NCI-H2107 (cell line): Measurements from ENCODE around the gene SMARCD1.

Experiments
- DNase-seq: peaks from one replicate; lab custom pipeline; 2025; lab: John Stamatoyannopoulos, UW

The SMARCD1 gene

GRCh38 chr12:50084775-50085614, at the start of gene SMARCD1:
Gene SMARCD1 (plus strand): TSS chr12:50085342. CDS start chr12:50085370, 28 bp downstream.
- DNase-seq, result peak; percentile 90

- DNase-seq, result no peak
Observed at GRCh38 chr12:50038336-50038735, 46.8 kb upstream of the SMARCD1 start.

GRCh38 chr12:50039151-50039835, 45.8 kb upstream of the SMARCD1 start:
- peak; percentile 24 for DNase-seq

GRCh38 chr12:50040657-50041056, 44.5 kb upstream of the SMARCD1 start:
- DNase-seq, result no peak

DNA sequence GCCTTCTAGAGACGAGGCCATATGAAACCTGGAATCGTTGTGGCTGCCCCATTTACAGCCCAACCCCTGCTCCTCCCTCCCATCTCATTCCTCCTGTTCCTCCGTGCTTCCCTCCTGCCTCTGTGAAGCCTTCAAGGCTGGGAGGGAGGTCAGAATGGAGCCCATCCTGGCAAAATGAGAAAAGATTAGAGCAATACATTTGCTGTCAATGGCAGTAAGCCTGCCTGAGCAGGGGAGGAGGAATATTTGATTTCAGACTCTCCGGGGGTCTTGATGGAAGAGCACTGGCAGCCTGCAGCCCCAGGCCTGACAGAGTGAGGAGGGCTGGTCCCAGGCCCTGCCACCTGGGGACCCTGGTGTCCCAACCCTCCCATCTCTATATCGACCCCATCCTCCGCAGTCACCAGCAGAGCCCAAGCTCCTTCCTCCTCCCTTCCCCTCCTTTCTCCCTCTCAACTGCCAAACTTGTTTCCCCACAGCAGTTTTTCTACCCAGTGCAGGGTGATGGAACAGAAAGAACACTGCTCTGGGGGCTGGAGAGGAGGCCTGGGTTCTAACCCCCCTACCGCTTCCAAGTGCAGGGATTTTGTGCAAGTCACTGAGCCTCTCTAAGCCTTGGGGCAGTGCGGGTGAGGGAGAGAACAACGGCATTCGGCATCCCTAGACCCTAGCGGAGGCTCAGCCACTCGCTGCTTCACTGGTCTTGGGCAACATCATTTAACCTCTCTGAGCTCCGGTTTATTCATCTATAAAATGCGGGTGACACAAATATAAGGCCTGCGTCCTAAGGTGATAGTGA, 43.9 kb upstream of the SMARCD1 start:
- DNase-seq, result no peak

- DNase-seq, result no peak
Observed at GRCh38 chr12:50041962-50042361, 43.2 kb upstream of the SMARCD1 start.

GRCh38 chr12:50042693-50043092, 42.4 kb upstream of the SMARCD1 start:
- no peak for DNase-seq

- DNase-seq, result no peak
Observed at GRCh38 chr12:50043308-50043707, 41.8 kb upstream of the SMARCD1 start.

DNA sequence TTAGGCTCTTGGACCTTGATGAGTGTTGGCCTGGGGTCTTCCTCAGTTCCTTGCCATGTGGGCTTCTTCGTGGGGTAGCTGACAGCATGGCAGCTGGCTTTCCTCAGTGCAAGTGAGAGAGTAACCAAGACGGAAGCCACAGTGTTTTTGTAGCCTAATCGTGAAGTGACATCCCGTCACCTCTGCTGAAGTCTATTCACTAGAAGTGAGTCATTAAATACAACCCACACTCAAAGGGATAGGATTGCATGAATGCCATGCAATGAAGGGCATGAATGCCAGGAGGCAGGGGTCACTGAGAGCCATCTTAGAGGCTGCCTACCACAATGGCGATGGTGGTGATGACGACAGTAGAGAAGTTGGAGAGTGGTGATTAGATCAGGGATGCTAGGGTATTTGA, 41.3 kb upstream of the SMARCD1 start:
- DNase-seq, result no peak

DNA sequence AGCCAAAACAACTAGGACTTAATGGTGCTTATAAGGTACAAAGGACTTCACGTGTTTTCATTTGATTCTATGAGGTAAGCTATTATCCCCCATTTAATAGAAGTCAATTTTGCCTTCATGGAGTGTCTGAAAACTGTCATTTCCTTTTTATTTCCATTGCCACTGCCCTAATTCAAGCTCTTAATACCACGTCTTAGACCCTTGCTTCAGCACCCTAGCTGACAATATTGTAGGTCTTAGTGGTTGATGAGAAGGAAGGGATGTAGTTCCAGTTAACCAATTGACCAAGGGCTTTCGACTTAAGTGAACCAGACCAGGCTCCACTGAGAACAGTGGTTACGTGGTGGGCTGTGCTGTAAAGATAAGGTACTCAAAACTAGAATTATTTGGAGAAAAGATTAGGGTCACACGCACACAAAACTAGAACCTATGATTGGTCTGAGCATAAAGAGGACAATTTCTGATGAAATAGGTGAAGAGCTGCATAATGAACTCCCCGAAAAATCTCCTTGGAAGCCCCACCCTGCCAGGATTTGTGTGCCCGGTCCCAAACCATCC, 37.4 kb upstream of the SMARCD1 start:
- no peak for DNase-seq

DNA sequence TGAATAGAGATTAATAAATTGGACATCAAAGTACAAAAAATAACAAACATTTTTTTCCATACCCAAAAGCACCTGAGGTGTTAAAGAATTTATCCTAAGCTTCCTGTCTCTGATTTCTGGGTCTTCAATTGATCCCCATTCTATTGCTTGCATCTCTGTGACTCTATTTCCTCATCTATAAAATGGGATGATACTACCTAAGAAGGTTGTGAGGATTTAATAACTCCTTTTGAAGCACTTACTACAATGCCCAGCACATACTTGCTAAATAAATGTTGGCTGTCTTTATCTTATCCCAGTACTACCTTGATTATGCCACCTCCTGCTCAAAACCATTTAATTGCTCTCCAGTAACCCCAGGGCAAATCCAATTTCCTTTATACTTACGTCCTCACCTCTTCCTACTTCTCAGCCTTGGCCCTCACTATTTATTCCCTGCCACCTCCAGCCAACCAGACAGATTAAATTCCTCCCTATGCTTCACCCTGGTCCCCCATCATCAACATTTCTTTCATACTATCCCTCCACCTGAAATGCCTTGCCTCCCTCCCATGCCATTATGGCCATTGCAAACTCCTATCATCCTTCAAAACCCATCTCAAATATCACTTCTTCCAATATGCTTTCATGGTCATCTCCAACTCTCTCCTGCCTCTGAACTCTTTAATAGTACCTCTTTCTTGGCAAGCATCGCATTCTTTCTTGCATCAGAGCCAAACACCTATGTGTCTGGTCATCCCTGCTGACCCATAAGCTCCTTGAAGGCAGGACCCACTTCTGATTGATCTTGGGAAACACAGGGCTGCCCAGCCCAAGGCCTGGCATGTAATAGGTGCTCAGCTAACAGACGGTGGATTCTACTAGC, 35.7 kb upstream of the SMARCD1 start:
- no peak for DNase-seq

GRCh38 chr12:50050119-50050385, 35.1 kb upstream of the SMARCD1 start:
- no peak for DNase-seq

DNA sequence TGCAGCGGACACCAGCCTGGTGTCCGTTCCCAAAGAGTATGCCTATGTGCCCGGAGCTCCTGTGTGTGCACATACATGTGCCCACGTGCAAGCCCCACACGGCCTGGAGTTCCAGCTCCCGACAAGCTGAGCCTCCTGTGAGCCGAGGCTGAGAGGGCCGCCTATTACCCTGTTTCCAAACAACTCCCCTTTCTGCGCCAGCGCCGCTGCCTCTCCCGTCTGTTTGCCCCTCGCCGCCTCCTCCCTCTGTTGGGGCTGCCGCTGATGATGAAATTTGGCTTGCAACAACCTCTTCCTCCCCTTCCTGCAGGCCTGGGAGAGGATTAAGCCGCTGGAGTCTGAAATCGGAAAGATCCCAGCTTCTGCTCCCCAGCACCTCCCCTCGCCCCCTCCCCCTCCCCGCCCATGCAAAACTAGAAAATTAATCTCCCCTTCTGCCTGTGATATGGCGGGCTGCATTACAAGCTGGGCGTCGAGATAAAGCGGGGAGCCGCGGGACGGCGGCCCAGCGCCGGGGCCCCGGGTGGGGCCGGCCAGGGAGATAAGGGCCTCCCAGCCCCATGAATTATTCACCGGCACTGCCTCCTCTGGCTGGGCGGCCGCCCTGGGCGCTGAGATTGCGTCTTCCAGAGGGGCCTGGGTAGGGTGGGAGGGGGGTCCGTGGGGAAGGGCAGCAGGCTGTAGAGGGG, 34.6 kb upstream of the SMARCD1 start:
- DNase-seq, result no peak

DNA sequence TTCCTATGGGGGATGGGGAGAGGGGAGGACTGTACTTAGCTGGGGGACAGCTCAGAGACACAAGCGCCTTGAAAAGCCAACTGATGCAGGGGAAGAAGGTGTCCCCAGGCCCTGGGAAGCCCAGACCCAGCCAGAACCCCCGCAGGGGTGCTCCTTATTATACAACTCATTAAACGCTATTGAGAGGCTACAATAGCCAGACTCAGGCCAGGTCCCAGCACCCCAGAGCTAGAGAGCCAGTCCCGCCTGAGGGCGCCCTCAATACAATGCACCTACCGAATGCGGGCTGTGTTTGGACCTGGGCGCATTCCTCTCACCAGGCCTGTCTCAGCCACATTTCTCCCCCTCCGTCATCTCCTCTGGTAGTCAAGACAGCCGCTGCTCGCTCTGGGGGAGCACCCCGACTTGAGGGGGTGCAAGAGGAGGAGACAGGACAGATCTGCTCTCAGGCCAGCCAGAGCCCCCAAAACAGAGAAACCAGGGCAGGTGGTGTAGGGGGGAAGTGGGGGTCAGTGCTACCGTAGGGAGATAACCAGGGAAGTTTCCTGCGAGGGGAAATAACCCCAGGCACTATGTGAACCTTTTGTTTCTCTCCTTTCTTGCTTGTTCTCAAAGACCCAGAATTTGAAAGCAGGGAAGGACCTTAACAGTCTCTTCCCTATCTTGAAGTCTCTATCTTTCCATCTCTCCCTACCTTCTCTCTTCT, 33.9 kb upstream of the SMARCD1 start:
- DNase-seq, result no peak

DNA sequence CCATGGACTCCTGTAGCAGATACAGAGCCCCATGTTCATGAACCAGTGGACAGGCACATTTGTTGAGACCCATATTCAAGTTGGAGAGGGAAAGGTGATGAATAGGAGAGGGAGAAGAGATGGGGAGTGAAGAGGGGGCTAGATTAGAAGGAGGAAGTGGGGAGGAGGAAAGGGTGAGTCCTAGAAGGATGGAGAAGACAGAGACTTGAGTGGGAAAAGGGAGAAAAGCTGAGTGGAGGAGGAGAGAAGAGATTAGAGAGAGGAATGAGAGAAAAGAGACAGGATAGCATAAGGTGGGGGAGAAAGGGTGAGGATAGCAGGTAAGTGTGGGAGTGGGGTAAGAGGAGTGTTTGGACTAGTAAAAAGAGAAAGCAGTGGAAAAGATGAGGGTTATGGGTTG, 32.6 kb upstream of the SMARCD1 start:
- DNase-seq, result no peak

DNA sequence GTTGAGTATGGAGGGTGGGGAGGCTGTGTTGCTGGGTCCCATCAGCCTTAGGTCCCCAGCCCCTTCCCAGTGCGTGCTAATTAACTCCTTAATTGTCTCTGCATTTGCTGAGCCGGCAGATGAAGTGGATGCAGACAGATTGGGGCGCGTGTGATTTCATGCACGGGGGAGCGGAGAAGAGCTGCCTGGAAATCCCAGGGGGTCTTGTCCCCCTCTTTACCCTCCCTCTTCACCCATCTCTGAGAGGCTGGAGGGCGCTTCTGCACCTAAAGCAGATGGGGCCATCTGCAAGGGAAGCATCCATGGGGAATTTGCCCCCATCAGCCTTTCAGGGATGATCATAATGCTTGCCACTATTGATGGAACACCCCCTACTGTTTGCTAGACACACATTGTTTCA, 32.2 kb upstream of the SMARCD1 start:
- no peak for DNase-seq

- DNase-seq, result no peak
Observed at GRCh38 chr12:50053583-50053982, 31.6 kb upstream of the SMARCD1 start.

DNA sequence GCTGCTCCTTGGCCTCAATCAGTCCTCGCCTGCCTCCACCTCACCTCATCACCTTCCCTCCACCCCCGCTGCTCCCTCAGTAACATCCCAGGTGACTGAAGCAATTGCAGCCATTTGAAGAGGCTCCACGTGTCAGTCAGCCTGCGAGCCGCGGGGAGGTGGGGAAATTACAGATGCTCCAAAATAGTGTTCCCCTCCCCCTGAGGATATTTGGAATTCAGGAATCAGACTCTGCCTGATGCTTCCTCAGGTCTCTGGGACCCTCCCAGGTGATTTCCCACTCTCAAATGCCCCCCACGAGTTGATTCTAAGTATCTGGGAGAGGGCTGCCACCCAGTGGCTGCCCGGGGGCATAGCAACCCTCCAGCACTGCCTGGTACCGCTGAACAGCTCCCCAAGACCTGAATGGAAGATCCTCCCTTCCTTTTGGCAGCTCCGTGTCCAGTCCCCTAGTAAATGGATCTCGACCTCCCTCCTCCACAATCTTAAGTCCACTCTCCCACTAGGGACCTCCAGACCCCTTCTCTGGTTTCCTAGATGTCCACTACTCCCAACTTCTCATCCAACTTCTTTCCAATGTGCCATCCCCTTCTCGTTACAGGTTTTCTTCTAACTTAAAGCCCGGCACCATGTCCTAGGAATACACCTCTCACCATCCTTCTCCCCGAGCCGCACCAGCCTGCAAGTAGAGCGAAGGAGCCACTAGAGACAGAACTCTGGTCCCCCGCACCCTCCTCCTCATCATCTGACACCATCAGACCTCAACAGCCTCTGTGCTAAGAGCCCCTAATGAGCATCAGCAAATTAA, 29.1 kb upstream of the SMARCD1 start:
- DNase-seq, result no peak

DNA sequence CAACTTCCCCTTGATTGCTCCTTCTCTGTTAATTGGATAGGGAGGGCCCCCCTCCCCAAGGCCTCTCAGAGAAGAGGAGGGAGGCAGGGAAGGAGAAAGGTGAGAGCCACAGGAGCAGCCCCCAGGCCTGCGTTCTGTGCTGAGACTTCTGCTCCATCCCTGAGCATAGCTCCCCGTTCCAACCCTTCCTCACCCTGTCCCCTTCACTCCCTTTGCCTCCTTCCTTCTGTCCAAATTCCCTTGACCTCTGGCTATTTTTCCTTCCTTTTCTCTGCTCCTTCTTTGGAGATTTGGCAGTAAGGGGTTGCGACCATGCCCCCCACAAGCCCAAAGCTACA, 28.5 kb upstream of the SMARCD1 start:
- no peak for DNase-seq
